Measurements from ENCODE around the gene GATA2. TPM values are rescaled to one million over a fixed set of nuclear protein-coding genes. Genes with fewer than 3 reads are reported as not detected.
A peak's percentile ranks its signal among the peaks of the same experiment; 100 is the strongest.

Gene GATA2
- total RNA-seq, 1 experiment from 2014 or later: 0.51 TPM

DNA sequence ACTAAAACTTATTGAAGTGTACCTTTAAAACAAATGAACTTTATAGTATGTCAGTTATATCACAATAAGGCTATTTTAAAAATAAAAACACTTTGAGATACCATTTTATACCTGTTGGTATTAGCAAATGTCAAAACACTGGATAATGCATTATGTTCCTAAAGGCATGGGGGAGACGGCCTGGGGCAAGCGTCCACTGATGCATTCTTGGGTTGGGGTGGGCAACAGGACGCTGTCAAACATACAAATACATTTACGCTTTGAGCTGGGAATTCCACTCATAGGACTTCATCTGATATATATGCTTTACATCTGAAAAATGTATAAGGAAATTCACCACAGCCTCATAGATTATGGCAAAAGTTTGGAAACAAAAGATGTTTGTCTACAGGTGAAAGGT is 7.6 kb upstream of the GATA2 start:
- BruUV-seq (replicated peaks): no TSS peak
- H3K4me3 Mint-ChIP-seq (ENCODE audit: unreplicated experiment): no peak overlapping the region
- DNase-seq (ENCODE audit: unreplicated experiment): no peak
- no peaks in the 10 kb centered on the region for H3K9me3 Mint-ChIP-seq (ENCODE audit: unreplicated experiment)
- H3K36me3 Mint-ChIP-seq (ENCODE audit: insufficient read depth, unreplicated experiment): no peaks in the 10 kb centered on the region
- H3K4me1 Mint-ChIP-seq (ENCODE audit: insufficient read depth, unreplicated experiment): no peaks in the 10 kb centered on the region
- intact Hi-C loops (cut with micrococcal nuclease): loop anchor here (5.0 kb wide), 1 partner anchor 328 kb away; no protein-coding TSS in a partner anchor
- POLR2A ChIA-PET: no interaction called here
- TF ChIP-seq, protein P1, sequence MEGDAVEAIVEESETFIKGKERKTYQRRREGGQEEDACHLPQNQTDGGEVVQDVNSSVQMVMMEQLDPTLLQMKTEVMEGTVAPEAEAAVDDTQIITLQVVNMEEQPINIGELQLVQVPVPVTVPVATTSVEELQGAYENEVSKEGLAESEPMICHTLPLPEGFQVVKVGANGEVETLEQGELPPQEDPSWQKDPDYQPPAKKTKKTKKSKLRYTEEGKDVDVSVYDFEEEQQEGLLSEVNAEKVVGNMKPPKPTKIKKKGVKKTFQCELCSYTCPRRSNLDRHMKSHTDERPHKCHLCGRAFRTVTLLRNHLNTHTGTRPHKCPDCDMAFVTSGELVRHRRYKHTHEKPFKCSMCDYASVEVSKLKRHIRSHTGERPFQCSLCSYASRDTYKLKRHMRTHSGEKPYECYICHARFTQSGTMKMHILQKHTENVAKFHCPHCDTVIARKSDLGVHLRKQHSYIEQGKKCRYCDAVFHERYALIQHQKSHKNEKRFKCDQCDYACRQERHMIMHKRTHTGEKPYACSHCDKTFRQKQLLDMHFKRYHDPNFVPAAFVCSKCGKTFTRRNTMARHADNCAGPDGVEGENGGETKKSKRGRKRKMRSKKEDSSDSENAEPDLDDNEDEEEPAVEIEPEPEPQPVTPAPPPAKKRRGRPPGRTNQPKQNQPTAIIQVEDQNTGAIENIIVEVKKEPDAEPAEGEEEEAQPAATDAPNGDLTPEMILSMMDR (IDR thresholded peaks at IDR 0.05; ENCODE audit: unreplicated experiment): no peak
- no peak overlapping the region for H3K27ac Mint-ChIP-seq (ENCODE audit: low read depth, unreplicated experiment)
- CTCF ChIA-PET: no interaction called here
- peaks cover 51% of the 10 kb centered on the region for H3K27me3 Mint-ChIP-seq (ENCODE audit: insufficient read depth, unreplicated experiment)

DNA sequence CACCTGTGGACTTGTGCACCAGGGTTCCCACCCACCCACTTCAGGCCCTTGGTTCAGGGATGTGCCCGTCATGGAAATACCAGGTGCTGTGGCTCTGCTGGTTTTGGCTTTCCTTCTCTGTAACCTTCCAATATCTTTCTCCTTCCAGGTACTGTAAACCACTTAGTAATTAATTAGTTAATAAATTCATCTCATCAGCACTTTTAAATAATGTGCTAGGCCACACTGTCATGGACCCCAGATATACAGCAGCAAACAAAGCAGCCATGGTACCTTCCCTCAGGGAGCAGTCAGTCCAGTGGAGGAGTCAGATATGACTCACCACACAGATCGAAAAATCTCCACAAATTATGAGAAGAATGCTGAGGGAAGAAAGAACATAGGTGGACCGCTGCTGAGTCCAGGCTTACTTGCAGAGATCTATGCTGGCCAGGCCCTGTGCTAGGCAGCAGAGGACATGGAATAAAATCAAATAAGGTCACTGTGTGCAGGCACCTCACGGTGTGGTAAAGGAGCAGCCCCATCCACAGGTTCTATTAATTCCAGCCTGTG is 6.8 kb upstream of the GATA2 start:
- peaks cover 53% of the 10 kb centered on the region for H3K27me3 Mint-ChIP-seq (ENCODE audit: insufficient read depth, unreplicated experiment)
- ChIA-PET CTCF (interaction anchor here (0.6 to 3.4 kb wide), 4 partner anchors 74 to 301 kb away, joined by 3 to 26 read pairs (median 3); no protein-coding TSS in a partner anchor), POLR2A (no interaction called here)
- DNase-seq (ENCODE audit: unreplicated experiment): peak; percentile 14
- TF ChIP-seq, protein P1 (IDR thresholded peaks at IDR 0.05; ENCODE audit: unreplicated experiment): no peak
- no peaks in the 10 kb centered on the region for H3K36me3 Mint-ChIP-seq (ENCODE audit: insufficient read depth, unreplicated experiment)
- no peaks in the 10 kb centered on the region for H3K4me1 Mint-ChIP-seq (ENCODE audit: insufficient read depth, unreplicated experiment)
- BruUV-seq (replicated peaks): no TSS peak
- no peak overlapping the region for H3K4me3 Mint-ChIP-seq (ENCODE audit: unreplicated experiment)
- intact Hi-C loops (cut with micrococcal nuclease): loop anchor here (5.0 kb wide), 2 partner anchors 327 to 402 kb away; no protein-coding TSS in a partner anchor
- H3K9me3 Mint-ChIP-seq (ENCODE audit: unreplicated experiment): no peaks in the 10 kb centered on the region
- no peak overlapping the region for H3K27ac Mint-ChIP-seq (ENCODE audit: low read depth, unreplicated experiment)

DNA sequence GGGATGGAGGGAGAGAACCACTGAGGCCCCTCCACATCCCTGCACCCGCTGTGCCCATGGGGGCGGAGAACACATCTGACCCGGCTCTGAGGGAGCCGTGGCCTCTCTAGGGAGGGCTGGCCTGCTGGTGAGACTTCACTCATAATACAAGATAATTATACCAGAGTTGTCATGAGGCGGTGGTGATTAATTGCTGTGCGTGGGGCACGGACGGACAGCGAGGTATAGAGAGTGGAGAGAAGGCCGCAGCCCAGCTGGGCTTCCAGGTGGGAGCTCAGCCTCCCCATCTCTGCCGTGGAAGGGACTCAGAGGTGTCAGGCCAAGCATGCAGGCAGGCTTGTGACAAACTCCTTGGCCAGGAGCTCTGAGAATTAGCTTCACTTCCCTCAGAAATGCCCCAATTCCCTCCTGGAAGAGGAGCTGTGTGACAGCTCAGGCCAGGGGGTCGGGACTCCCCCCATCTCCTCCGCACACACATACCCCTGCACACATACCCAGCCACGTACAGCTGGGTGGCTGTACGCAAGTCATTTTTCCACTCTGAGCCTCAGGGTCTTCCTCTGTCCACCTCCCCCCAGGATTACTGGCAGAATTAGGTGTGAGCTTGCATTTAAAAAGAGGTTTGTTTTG is 6.0 kb upstream of the GATA2 start:
- CTCF ChIA-PET: interaction anchor here (0.6 to 3.4 kb wide), 4 partner anchors 73 to 300 kb away, joined by 3 to 26 read pairs (median 3); no protein-coding TSS in a partner anchor
- TF ChIP-seq, protein P1 (IDR thresholded peaks at IDR 0.05; ENCODE audit: unreplicated experiment): no peak
- Mint-ChIP-seq H3K4me3 (ENCODE audit: unreplicated experiment) (no peak overlapping the region), H3K27me3 (ENCODE audit: insufficient read depth, unreplicated experiment) (peaks cover 53% of the 10 kb centered on the region), H3K36me3 (ENCODE audit: insufficient read depth, unreplicated experiment) (no peaks in the 10 kb centered on the region), H3K27ac (ENCODE audit: low read depth, unreplicated experiment) (no peak overlapping the region), H3K4me1 (ENCODE audit: insufficient read depth, unreplicated experiment) (no peaks in the 10 kb centered on the region), H3K9me3 (ENCODE audit: unreplicated experiment) (no peaks in the 10 kb centered on the region)
- no TSS peak for BruUV-seq (replicated peaks)
- intact Hi-C loops (cut with micrococcal nuclease): loop anchor here (5.0 kb wide), 1 partner anchor 402 kb away; no protein-coding TSS in a partner anchor
- POLR2A ChIA-PET: no interaction called here
- no peak for DNase-seq (ENCODE audit: unreplicated experiment)

DNA sequence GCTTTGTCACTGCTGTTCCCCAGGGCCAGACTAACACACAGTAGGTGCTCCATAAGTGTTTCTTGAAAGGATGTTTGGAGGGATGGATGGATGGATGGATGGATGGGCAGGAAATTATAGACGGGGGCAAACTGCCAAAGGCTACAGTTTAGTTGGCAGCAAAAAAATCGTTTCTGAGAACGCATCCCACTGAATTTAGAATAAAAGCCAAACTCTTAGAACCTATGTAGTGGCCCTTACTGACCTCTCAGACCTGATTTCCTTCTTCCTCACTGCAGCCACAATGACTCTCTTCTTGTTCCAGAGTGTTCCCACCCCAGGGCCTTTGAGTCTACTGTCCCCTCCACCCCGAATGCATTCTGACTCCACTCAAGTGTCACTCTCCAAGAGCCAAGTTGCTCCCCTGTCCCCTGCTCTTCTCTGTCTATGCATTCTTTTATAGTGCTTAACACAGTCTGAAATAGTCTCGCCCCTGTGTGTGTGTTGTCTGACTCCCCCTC is 5.2 kb upstream of the GATA2 start:
- CTCF ChIA-PET: interaction anchor here (0.7 to 3.4 kb wide), 3 partner anchors 72 to 320 kb away, joined by 3 to 26 read pairs (median 3); no protein-coding TSS in a partner anchor
- H3K9me3 Mint-ChIP-seq (ENCODE audit: unreplicated experiment): no peaks in the 10 kb centered on the region

More for the DNA sequence above, 5.2 kb upstream of the GATA2 start:
- DNase-seq (ENCODE audit: unreplicated experiment): no peak
- Mint-ChIP-seq H3K4me3 (ENCODE audit: unreplicated experiment) (no peak overlapping the region), H3K4me1 (ENCODE audit: insufficient read depth, unreplicated experiment) (no peaks in the 10 kb centered on the region), H3K27me3 (ENCODE audit: insufficient read depth, unreplicated experiment) (peaks cover 50% of the 10 kb centered on the region), H3K36me3 (ENCODE audit: insufficient read depth, unreplicated experiment) (no peaks in the 10 kb centered on the region), H3K27ac (ENCODE audit: low read depth, unreplicated experiment) (no peak overlapping the region)
- intact Hi-C loops (cut with micrococcal nuclease): loop anchor here (5.0 kb wide), 1 partner anchor 401 kb away; no protein-coding TSS in a partner anchor
- POLR2A ChIA-PET: no interaction called here
- no TSS peak for BruUV-seq (replicated peaks)
- TF ChIP-seq, protein P1 (IDR thresholded peaks at IDR 0.05; ENCODE audit: unreplicated experiment): no peak

All from MCF 10A (cell line).